OCI-M2 (cell line): ENCODE data around the gene PTCH1.

ENCODE experiments used
- DNase-seq: peaks from one replicate; lab custom pipeline; 2025; ENCODE audit not compliant: unreplicated experiment; lab: John Stamatoyannopoulos, UW

PTCH1 gene

DNA sequence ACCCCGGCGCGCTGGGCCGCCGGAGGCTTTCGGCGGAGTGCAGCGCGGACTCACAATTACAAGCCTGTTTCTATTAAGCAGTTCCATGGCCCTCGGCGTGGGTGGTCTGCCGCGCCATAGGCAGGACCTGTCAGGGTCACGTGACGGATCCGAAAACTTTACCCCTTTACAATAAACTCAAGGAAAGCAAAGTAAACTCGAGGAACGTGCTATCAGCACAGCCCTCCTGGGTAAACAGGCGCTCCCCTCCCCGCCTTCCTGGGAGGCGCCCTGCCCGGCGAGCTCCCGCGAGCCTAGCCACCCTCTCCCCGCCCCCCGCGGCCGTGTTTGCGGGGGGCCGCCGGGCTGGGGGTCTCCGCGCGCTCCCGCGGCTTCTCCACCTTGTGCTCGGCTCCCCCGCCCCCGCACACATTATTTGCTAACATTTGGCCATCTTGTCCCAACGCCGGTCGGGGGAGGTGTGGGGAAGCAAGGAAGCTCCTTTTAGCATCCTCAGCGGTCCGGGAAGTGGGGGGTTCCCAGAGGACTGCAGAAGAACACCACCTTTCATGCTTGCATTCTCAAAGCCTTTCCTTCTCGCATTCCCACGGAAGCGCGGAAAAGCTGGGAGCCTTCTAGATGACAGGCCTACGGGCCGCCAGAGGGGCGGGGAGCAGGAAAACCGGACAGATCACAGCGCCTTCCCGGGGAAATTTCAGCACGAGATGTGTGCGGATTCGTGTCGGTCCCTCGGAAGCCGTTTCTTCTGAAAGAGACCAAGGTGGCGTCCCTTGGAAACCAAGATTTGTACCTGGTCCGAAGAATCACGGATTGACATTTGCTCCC lies at the start of gene PTCH1:
Gene PTCH1 (minus strand): TSS at position 238 of the 825 bp plus-strand sequence.
- DNase-seq, result no peak

DNA sequence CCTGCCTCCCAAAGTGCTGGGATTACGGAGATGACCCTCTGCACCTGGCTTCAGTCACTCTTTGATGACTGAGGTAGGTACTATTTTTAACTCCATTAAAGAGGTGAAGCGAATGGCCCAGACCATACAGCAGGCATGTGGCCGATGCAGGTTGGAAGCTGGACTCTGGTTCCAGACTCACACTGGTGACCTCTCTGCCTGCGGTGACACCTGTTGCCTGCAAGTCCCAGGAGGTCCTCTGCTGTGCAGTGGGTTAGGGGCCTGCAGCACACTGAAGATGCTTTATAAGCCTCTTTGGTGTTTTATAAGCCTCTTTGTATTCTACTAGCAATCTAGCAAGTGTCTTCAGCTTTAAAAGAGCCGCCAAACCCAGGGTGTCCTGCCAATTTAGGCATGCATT lies 49.2 kb upstream of the PTCH1 start:
- no peak for DNase-seq

DNA sequence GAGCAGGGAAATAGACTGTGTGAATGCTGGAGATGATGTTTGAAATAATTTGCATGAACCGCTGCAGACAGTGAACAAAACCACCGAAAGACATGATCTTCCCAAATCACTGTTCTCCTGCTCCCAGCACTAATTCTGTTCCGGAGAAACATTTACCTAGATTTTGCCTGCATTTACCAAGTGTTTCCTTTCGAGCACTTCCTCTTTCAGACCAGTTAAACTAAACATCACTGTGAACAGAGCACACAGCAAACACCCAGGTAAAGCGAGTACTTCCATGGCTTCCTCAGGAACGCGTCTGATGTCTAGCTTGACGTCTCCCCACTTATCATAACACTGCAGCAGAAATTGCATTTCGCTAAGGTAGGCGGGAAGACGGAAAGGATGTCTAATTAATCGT lies 45.1 kb upstream of the PTCH1 start:
- no peak for DNase-seq

DNA sequence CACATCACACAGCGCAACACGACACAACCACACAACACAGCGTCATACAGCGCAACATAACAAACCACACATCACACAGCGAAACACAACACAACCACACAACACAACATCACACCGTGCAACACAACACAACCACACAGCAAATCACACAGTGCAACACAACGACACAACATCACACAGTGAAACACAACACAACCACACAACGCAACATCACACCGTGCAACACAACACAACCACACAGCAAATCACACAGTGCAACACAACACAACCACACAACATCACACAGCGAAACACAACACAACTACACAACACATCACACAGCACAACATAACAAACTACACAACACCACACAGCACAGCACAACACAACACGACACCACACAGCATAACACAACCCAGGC lies 40.4 kb upstream of the PTCH1 start:
- DNase-seq, result no peak

DNA sequence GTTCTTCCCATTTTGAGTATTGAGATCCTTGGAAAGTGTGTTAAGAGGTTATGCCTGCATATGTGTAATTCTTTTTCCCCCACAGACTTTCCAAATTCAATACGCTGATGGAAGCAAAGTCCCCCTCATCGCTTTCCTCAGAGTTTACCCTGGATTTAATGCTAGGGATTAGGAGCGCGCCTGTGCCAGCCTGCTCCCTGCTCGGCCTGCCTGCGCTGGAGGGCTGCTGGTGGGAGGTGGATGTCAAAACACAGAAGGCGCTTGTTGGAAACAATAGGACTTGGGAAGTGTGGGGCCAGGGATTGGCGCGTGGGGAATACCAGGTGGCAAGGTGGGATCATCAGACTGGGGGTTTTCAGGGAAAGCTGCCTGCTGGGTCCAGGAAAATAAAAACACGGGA lies 39.8 kb upstream of the PTCH1 start:
- DNase-seq, result no peak

- no peak for DNase-seq
Measured at GRCh38 chr9:95552814-95553546, 36.2 kb upstream of the PTCH1 start.

DNA sequence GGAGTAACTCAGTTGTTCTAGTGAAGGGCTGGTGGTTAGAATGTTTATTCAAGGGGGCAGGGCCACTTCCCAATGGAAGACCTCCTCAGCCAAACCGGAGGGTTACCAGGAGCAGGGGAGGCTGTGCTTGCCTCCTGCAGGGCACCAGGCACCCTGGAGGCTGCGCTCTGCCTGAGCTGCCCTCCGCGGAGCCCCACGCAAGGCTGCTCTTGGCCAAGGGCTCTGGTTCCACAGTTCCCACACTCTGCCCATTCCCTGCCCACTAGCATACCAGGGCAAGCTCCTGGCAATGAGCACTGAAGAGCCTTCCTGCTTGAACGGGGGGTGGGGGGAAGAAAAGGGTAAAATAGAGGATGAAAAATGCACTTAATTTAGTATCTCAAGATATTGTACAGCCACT lies 35.5 kb upstream of the PTCH1 start:
- DNase-seq, result no peak

DNA sequence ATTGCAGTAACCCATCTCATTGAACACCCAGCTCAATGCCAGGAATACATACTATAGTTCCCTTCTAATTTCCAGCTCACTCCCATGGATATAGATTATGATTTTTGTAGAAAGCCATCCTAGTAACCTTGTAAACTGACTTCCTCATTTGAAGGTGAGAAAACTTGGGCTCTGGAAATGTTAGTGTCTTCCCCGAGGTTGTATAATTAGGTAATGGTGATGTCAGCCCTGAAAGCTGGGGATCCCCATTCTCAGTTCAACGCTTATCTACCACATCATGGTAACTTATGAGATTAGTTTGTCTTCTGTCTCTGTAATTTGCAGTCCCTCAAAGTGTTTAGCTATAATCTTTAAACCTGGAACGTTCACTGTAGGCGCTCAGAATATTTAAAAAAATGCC lies 34.6 kb upstream of the PTCH1 start:
- no peak for DNase-seq

- DNase-seq, result no peak
Measured at GRCh38 chr9:95545831-95546567, 29.2 kb upstream of the PTCH1 start.

GRCh38 chr9:95533996-95534680 lies 17.4 kb upstream of the PTCH1 start:
- no peak for DNase-seq

DNA sequence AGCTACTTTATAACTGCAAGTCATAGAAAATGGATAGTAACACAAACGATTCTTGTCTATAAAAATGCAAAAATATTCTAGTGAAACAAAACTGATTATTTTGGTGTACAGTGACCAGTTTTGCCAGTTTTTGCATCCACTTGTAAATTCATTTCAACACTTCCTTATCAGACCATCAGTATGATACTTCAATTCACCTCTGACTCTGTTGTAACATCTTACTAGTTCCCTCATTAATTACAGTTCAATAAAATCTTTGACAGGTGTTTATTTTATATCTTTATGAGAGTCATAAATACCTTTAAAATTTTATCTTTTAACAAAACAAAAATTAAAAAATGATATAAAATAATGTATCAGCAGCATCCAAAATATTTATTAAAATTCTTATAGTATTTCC lies 13.1 kb upstream of the PTCH1 start:
- DNase-seq, result no peak

GRCh38 chr9:95528908-95529502 lies 12.2 kb upstream of the PTCH1 start:
- DNase-seq, result no peak

DNA sequence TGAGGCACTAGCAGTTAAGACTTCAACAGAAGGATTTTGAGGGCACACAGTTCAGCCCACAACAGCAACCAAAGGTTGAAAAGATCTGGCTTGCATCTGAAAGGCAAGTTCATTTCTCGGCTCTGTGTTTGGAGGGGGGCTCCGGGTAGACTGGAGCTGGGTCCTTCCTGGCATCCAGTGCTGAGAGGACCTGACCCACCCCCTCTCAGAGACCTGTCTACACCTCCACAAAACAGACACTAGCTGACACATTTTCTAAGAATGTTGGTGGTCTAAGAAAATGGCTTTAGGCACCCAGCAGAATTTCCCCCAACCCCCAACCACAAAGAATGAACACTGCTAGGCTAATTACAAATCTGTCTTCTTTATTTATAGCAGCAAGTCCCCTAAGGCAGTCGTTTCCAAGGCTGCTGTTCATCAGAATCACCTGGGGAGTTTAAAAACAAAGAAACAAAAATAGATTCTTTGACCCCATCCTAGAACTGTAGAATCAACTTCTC lies 6.2 kb upstream of the PTCH1 start:
- no peak for DNase-seq

GRCh38 chr9:95521699-95522098 lies 4.9 kb upstream of the PTCH1 start:
- no peak for DNase-seq

- DNase-seq, result no peak
Measured at GRCh38 chr9:95517559-95518425, 1.0 kb upstream of the PTCH1 start.

- DNase-seq, result no peak
Measured at GRCh38 chr9:95516221-95516733, 494 bp downstream of the PTCH1 start.

DNA sequence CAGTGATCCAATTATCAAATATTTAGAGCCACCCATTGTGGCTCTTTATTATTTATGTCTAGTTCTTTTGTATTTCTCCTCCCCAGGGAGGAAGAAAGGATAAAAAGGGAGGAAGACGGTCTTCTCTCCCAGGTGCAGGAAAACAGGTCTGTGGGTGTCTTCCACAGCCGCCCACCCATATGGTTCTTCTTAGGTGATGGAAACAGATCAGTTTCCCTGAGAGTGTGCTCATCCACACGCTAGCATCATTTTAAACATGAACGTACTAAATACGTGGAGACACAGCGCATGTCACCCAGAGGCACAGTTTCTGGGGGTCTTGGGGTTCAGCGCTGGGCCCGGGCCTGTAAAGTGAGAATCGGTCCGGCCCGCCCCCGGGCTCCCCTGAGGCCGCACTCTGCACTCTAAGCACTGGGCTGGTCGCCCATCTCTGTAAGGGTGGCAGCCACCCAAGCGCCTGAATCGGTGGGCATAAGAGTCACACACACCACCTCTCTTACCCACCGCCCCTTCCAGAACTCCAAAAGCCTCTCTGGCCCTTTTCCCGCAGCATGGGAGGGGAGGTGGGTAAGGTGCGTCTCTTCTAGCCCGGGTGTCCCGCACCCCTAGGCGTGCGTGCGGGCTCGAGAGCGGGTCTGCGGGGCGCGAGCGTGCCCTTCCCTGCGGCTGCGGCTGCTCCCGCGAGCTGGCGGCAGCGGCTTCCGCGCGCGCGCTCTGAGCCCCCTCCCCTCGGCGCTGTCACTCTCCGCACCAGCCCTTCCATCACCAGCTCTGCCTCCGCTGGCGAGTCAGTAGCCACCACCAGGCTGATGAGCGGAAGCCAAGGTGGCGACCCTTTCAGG lies 1.3 kb downstream of the PTCH1 start:
- DNase-seq, result no peak

GRCh38 chr9:95514342-95514741 lies 2.4 kb downstream of the PTCH1 start:
- no peak for DNase-seq

DNA sequence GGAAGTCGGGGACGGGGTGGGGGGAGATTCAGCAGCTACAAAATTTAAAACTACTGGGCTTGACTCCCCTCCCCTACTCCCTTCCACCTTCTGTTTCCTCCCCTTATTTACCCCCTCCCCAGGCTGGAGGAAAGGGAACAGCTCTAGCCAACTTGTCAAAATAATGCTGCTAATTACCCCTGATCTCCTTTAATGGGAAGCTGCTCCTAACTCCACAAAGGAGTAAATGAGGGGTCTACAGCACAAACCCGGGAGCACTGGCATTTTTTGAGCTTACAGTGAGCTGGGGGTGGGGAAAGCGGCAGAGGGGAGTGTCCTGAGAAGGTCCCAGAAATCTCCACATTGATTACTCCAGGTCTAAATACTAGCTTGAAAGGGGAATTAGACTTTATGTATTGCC lies 3.1 kb downstream of the PTCH1 start:
- DNase-seq, result no peak
